Endodermal cell (in vitro differentiated cells): ENCODE measurements around the gene MARCHF2. TPM values are rescaled to one million over a fixed set of nuclear protein-coding genes. Genes with fewer than 3 reads are reported as not detected.

Experiments
- DNase-seq: peaks from one replicate; pipeline ENCODE4 v3.0.0-alpha.2; 2017
- H3K27ac ChIP-seq: 2 replicates; pipeline ENCODE4 v1.5.1; 2013; ENCODE audit warnings: mild to moderate bottlenecking, low read depth, low read length, moderate library complexity
- H3K27me3 ChIP-seq: 2 replicates; pipeline ENCODE4 v1.6.1; 2013; ENCODE audit warnings: mild to moderate bottlenecking, low read length, moderate library complexity; ENCODE audit not compliant: insufficient read depth, control insufficient read depth, poor library complexity, severe bottlenecking
- H3K36me3 ChIP-seq: 2 replicates; pipeline ENCODE4 v1.7.0; 2013; ENCODE audit warnings: mild to moderate bottlenecking, low read length, moderate library complexity; ENCODE audit not compliant: control insufficient read depth, insufficient read depth
- H3K4me1 ChIP-seq: one replicate; pipeline ENCODE4 v1.7.0; 2013; ENCODE audit warnings: low read length; ENCODE audit not compliant: control insufficient read depth, insufficient read depth
- H3K4me3 ChIP-seq: 2 replicates; pipeline ENCODE4 v1.5.1; 2013; ENCODE audit warnings: mild to moderate bottlenecking, low read length, moderate library complexity
- H3K9ac ChIP-seq: 2 replicates; pipeline ENCODE4 v1.6.1; 2013; ENCODE audit warnings: mild to moderate bottlenecking, low read length, moderate library complexity; ENCODE audit not compliant: poor library complexity, severe bottlenecking; ENCODE audit errors: extremely low read depth
- H3K9me3 ChIP-seq: 2 replicates; pipeline ENCODE4 v1.6.1; 2013; ENCODE audit warnings: mild to moderate bottlenecking, low read length, moderate library complexity; ENCODE audit not compliant: control insufficient read depth
- H3K27ac Mint-ChIP-seq: 2 replicates; pipeline ENCODE4 v1.8.0; 2020; ENCODE audit warnings: mixed read lengths
- H3K27me3 Mint-ChIP-seq: 2 replicates; pipeline ENCODE4 v1.8.0; 2021; ENCODE audit warnings: mild to moderate bottlenecking, mixed read lengths; ENCODE audit not compliant: insufficient read depth
- H3K36me3 Mint-ChIP-seq: 2 replicates; pipeline ENCODE4 v1.8.0; 2020; ENCODE audit warnings: low read depth, mixed read lengths
- H3K4me1 Mint-ChIP-seq: 2 replicates; pipeline ENCODE4 v1.8.0; 2020; ENCODE audit warnings: mixed read lengths
- H3K4me3 Mint-ChIP-seq: 2 replicates; pipeline ENCODE4 v1.8.0; 2020; ENCODE audit warnings: mild to moderate bottlenecking, moderate library complexity, mixed read lengths
- H3K9me3 Mint-ChIP-seq: 2 replicates; pipeline ENCODE4 v1.8.0; 2020; ENCODE audit warnings: mild to moderate bottlenecking, mixed read lengths
- CTCF ChIP-seq: fragments of 200-600 bp; sonication (generic); conservative IDR thresholded peaks from 2 replicates; pipeline ENCODE4 v1.5.0; 2021; ENCODE audit warnings: antibody characterized with exemption, mild to moderate bottlenecking
- WGBS, 2 experiments: methylation state at CpG; one replicate each; pipeline versions ENCODE4 v1.1.5 to v1.1.7; 2013; ENCODE audit warnings: missing lambda C conversion rate in 2 of 2, mixed read lengths in 1 of 2; ENCODE audit not compliant: insufficient coverage in 1 of 2, insufficient read length in 1 of 2; 5-methylcytosine and 5-hydroxymethylcytosine counted together
- total RNA-seq, 2 donors: library from RNA; stranded (reverse); fragmentation: NEBNext Ultra II Directional in 1 of 2; extraction: Animal tissue kit (Norgen Biotek cat#: 25700) in 1 of 2; gene quantifications; 2 replicates in 1 of 2; 3 replicates in 1 of 2; pipeline ENCODE4 v1.2.1, GENCODE V29; 2021

MARCHF2 gene
- total RNA-seq, 2 donors from 2014 or later: 31.8 to 35.9 TPM

GRCh38 chr19:8469613-8470368 is 56.7 kb downstream of the MARCHF2 start:
- Mint-ChIP-seq H3K27me3 (no peaks in the 10 kb centered on the region), H3K36me3 (peaks cover 93% of the 10 kb centered on the region), H3K9me3 (no peaks in the 10 kb centered on the region), H3K27ac (peak overlapping the region; percentile 31), H3K4me3 (no peak overlapping the region), H3K4me1 (peaks cover 2% of the 10 kb centered on the region)
- no peak overlapping the region for H3K9ac ChIP-seq
- no peaks in the 10 kb centered on the region for H3K9me3 ChIP-seq
- 89 to 95% methylated on average over 12 to 13 of the region's 13 CpGs for WGBS, 2 experiments
- no peaks in the 10 kb centered on the region for H3K4me1 ChIP-seq
- H3K27me3 ChIP-seq: no peaks in the 10 kb centered on the region
- no peak overlapping the region for H3K4me3 ChIP-seq
- no peak for DNase-seq
- no peak for TF ChIP-seq CTCF
- no peak overlapping the region for H3K27ac ChIP-seq
- H3K36me3 ChIP-seq: peaks cover 96% of the 10 kb centered on the region

DNA sequence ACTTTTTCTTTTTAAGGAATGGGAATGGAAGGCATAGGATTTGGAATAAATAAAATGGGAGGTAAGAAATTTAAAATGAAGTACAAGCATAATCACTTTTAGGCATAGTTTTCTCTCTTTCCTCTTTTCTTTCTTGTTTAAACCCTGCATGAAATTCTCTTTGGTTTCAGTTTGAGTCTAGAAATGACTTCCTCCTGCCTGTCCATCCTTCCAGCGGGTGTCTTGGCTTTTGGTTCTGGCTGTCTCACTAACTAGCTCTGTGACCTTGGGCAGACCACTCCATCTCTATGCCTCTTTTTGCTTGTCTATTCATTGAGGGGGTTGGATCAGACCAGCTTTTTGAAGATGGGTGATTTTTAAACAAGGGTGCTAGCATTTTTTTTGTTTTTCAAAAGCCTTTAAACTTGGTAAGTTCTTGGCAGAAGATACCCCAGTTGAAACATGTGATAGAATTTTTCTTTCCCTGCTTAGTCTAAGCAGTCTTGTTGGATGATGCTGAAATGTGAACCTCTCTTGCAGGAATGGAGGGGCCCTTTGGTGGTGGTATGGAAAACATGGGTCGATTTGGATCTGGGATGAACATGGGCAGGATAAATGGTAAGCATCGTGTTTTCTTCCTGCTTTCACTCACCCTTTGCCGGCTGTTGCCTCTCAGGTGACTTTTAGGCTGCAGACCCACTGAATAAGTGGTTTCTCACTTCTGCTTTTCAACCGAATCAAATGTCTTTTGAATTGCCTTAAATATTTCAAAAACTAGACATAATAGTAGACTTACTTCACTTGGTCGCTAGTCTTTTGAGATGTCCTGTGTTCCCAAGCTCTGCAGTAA is 60.8 kb downstream of the MARCHF2 start:
- no peak overlapping the region for H3K4me3 Mint-ChIP-seq
- H3K4me1 Mint-ChIP-seq: peaks cover 3% of the 10 kb centered on the region
- Histone ChIP-seq H3K27me3 (no peaks in the 10 kb centered on the region), H3K27ac (no peak overlapping the region), H3K4me1 (no peaks in the 10 kb centered on the region), H3K4me3 (no peak overlapping the region), H3K36me3 (peaks cover 96% of the 10 kb centered on the region), H3K9me3 (no peaks in the 10 kb centered on the region), H3K9ac (no peak overlapping the region)
- 96 to 100% methylated on average over 2 to 6 of the region's 6 CpGs for WGBS, 2 experiments
- DNase-seq: no peak
- H3K9me3 Mint-ChIP-seq: no peaks in the 10 kb centered on the region
- peaks cover 90% of the 10 kb centered on the region for H3K36me3 Mint-ChIP-seq
- H3K27ac Mint-ChIP-seq: peak overlapping the region; percentile 56
- no peak for TF ChIP-seq CTCF
- H3K27me3 Mint-ChIP-seq: no peaks in the 10 kb centered on the region

GRCh38 chr19:8475005-8475404 is 61.9 kb downstream of the MARCHF2 start:
- Histone ChIP-seq H3K27ac (no peak overlapping the region), H3K9me3 (no peaks in the 10 kb centered on the region), H3K4me1 (no peaks in the 10 kb centered on the region), H3K27me3 (no peaks in the 10 kb centered on the region), H3K36me3 (peaks cover 90% of the 10 kb centered on the region), H3K4me3 (no peak overlapping the region), H3K9ac (no peak overlapping the region)
- TF ChIP-seq CTCF: no peak
- Mint-ChIP-seq H3K4me3 (no peak overlapping the region), H3K36me3 (peaks cover 83% of the 10 kb centered on the region), H3K27ac (no peak overlapping the region), H3K27me3 (no peaks in the 10 kb centered on the region), H3K9me3 (no peaks in the 10 kb centered on the region), H3K4me1 (peaks cover 3% of the 10 kb centered on the region)
- WGBS, 2 experiments: no CpG with 5 or more reads among the region's 1 CpG
- no peak for DNase-seq
